Gastrocnemius medialis (tissue), 4 donors: ENCODE measurements around the gene GFER. TPM values are rescaled to one million over a fixed set of nuclear protein-coding genes. Genes with fewer than 3 reads are reported as not detected.

ENCODE experiments used
- ATAC-seq, 2 donors: fragments of 150-250 bp; one replicate each; pipeline ENCODE4 v1.9.1; 2016
- DNase-seq, 2 donors: peaks; one replicate each; pipeline ENCODE4 v3.0.0-alpha.2; 2019
- H3K27ac ChIP-seq, 4 donors: fragments of 200-600 bp; sonication (generic); 1 replicate in 1 of 4; 2 replicates in 3 of 4; pipeline ENCODE4 v1.5.1; 2016 to 2018; ENCODE audit warnings: mild to moderate bottlenecking in 2 of 4, moderate library complexity in 1 of 4
- H3K27me3 ChIP-seq, 3 donors: fragments of 200-600 bp; sonication (generic) in 2 of 3; 1 replicate in 1 of 3; 2 replicates in 2 of 3; pipeline versions ENCODE4 v1.5.1 to v1.6.0; 2016 to 2019; ENCODE audit warnings: mild to moderate bottlenecking in 1 of 3, moderate library complexity in 1 of 3
- H3K36me3 ChIP-seq, 2 donors: fragments of 200-600 bp; sonication (generic) in 1 of 2; one replicate each; pipeline ENCODE4 v1.5.1; 2017 to 2018
- H3K4me1 ChIP-seq, 2 donors: fragments of 200-600 bp; sonication (generic) in 1 of 2; one replicate each; pipeline ENCODE4 v1.5.1; 2016 to 2017; ENCODE audit warnings: mild to moderate bottlenecking in 2 of 2
- H3K4me3 ChIP-seq, 4 donors: fragments of 200-600 bp; sonication (generic) in 3 of 4; 1 replicate in 1 of 4; 2 replicates in 3 of 4; pipeline ENCODE4 v1.5.1; 2016 to 2019; ENCODE audit warnings: mild to moderate bottlenecking in 2 of 4
- H3K9me3 ChIP-seq, 3 donors: fragments of 200-600 bp; sonication (generic) in 2 of 3; 1 replicate in 1 of 3; 2 replicates in 2 of 3; pipeline ENCODE4 v1.5.1; 2016 to 2019
- POLR2A ChIP-seq, 2 donors: fragments of 450-650 bp; IDR thresholded peaks; one replicate each; pipeline ENCODE4 v1.6.1; 2017; ENCODE audit warnings: antibody characterized with exemption in 2 of 2, mild to moderate bottlenecking in 2 of 2, moderate library complexity in 2 of 2
- in situ Hi-C, 4 donors: fragments of 200-750 bp; cut with MboI; loops; one replicate each; pipeline versions ENCODE4 v1.15.0 to v1.8.0; 2017; ENCODE audit warnings: low sequenced_read_pairs in 4 of 4
- intact Hi-C: fragments of 100-400 bp; cut with DNase I; formaldehyde crosslinking; loops from one replicate; pipeline ENCODE4 v1.15.1; 2023; ENCODE audit warnings: low total_unique reads
- total RNA-seq, 4 donors: library from RNA; depleted of rRNA; stranded (reverse); fragments of >200 nt; gene quantifications; one replicate each; pipeline versions ENCODE4 v1.1.0 to v1.2.3, GENCODE V29; 2016
- TF ChIP-seq, protein P1 (sequence below), 5 experiments: fragments of 450-650 bp in 3 of 5; fragments of 200-600 bp in 2 of 5; sonication (generic) in 2 of 5; IDR thresholded peaks in 4 of 5; conservative IDR thresholded peaks in 1 of 5; 1 replicate in 4 of 5; 2 replicates in 1 of 5; pipeline ENCODE4 v1.5.1; 2016 to 2019; ENCODE audit warnings: antibody characterized with exemption in 5 of 5, mild to moderate bottlenecking in 3 of 5, moderate library complexity in 3 of 5

Gene GFER
- total RNA-seq, 4 donors from 2014 or later, result 16.3 to 27.0 (median 20.1) TPM

DNA sequence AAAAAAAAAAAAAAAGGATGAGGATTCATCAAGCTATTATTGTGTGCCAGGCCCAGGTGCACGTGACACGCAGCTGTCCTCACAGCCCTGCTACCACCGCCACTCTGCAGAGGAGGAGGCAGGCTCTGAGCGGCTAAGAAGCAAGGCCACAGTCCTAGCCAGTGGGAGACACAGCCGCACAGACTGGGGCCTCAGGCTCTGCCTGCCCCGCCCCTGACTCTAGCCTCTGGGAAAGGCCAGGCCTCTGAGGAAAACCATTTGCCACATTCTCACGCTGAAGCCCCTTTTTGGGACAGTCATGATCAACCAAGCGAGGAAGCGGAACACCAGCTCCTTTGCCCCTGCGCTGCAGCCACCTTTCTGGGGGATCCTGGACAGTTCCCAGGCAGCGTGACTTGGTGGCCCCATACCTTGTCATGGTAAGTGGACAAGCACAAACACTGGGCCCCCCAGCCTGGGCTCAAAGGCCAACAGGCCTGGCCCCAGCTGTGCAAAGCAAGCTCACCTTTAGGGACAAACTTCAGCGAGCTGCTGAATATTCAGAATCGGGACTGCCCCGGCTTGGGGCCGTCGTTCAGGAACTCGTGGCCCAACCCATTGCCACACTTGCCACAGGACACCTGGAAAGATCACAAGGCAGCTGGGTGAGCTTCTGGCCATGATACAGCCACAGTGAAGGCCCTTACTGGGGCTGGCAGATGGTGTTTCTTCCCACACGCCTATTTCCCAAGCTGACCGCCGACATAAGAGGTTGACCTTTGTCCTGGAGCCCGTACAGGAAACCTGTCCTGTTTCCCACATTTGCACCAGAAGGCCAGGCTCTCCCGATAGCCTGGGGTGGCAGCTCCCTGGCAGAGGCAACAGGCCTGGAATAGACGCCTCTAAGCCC lies 43.5 kb upstream of the GFER start:
- Histone ChIP-seq H3K27me3 (no peaks in the 10 kb centered on the region), H3K27ac (peak overlapping the region; percentile 98 to 100 (median 98)), H3K9me3 (no peaks in the 10 kb centered on the region), H3K36me3 (peaks cover 4 to 39% of the 10 kb centered on the region in 2 donors), H3K4me1 (peaks cover 28 to 42% of the 10 kb centered on the region in 2 donors), H3K4me3 (peak overlapping the region in 2 of 4 donors; percentile 13 to 15)
- TF ChIP-seq, protein P1, sequence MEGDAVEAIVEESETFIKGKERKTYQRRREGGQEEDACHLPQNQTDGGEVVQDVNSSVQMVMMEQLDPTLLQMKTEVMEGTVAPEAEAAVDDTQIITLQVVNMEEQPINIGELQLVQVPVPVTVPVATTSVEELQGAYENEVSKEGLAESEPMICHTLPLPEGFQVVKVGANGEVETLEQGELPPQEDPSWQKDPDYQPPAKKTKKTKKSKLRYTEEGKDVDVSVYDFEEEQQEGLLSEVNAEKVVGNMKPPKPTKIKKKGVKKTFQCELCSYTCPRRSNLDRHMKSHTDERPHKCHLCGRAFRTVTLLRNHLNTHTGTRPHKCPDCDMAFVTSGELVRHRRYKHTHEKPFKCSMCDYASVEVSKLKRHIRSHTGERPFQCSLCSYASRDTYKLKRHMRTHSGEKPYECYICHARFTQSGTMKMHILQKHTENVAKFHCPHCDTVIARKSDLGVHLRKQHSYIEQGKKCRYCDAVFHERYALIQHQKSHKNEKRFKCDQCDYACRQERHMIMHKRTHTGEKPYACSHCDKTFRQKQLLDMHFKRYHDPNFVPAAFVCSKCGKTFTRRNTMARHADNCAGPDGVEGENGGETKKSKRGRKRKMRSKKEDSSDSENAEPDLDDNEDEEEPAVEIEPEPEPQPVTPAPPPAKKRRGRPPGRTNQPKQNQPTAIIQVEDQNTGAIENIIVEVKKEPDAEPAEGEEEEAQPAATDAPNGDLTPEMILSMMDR (IDR thresholded peaks at IDR 0.05 in 4 of 5, conservative IDR thresholded peaks at IDR 0.05 in 1 of 5), result no peak
- TF ChIP-seq POLR2A (IDR thresholded peaks at IDR 0.05), result peak in 1 of 2 donors; percentile 26
- DNase-seq (peak in 1 of 2 donors; percentile 88), ATAC-seq (peak; percentile 15 to 50)
- intact Hi-C loops, result loop anchor here (10.0 kb wide), 1 partner anchor 594 kb away; the partner anchor contains the start of genes CEMP1 and PDPK1
- in situ Hi-C loops, result no loop called here

DNA sequence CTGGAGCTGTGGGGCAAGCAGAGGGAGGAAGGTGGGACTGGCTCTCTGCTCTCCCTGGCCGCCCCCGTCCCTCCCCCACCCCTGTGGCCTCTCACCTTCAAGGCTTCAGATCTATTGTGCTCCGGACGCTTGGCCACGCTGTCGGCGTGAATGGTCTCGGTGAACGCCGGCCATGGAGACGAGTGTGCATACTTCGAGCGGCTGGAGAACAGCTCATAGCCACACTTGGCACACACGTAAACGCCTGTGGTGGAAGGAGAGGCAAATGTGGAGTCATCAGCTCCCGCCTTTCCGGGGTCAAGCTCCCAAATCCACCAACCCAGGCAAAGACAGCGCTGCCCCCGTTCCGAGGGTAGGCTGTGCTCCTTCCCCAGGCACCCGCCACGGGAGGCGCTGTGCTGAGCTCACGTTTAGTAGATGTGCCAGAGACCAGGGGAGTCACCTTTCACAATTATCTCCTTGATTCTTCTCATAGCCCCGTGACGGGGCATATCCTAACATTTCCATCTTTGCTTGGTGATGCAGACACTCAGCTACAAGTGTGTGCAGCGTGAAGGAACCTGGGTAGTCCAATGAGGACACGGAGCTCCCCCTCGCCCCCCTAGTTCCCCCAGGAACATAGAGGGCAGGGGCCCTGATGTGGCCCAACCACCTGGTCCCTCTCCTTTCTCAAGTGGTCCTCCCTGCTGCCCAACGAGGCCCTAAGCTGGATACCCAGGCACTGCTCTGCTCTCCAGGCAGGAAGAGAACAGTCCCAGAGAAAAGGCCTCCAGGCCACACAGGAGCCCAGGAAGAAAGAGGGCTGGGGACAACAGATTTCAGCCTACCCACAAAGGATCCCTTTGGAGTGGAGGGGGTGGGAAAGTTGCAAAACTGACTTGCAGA lies 42.6 kb upstream of the GFER start:
- Histone ChIP-seq H3K27ac (peak overlapping the region; percentile 98 to 100 (median 98)), H3K9me3 (no peaks in the 10 kb centered on the region), H3K4me3 (peak overlapping the region; percentile 81 to 99 (median 94)), H3K27me3 (no peaks in the 10 kb centered on the region), H3K36me3 (peaks cover 4 to 39% of the 10 kb centered on the region in 2 donors), H3K4me1 (peaks cover 28 to 44% of the 10 kb centered on the region in 2 donors)
- peak; percentile 47 to 76 for TF ChIP-seq POLR2A (IDR thresholded peaks at IDR 0.05)
- TF ChIP-seq, protein P1 (IDR thresholded peaks at IDR 0.05 in 4 of 5, conservative IDR thresholded peaks at IDR 0.05 in 1 of 5), result peak in 4 of 5 experiments; percentile 24 to 48 (median 36)
- peak; percentile 27 to 42 for ATAC-seq
- in situ Hi-C loops, result no loop called here
- intact Hi-C loops, result loop anchor here (10.0 kb wide), 1 partner anchor 593 kb away; the partner anchor contains the start of genes CEMP1 and PDPK1
- DNase-seq, result peak in 1 of 2 donors; percentile 84

DNA sequence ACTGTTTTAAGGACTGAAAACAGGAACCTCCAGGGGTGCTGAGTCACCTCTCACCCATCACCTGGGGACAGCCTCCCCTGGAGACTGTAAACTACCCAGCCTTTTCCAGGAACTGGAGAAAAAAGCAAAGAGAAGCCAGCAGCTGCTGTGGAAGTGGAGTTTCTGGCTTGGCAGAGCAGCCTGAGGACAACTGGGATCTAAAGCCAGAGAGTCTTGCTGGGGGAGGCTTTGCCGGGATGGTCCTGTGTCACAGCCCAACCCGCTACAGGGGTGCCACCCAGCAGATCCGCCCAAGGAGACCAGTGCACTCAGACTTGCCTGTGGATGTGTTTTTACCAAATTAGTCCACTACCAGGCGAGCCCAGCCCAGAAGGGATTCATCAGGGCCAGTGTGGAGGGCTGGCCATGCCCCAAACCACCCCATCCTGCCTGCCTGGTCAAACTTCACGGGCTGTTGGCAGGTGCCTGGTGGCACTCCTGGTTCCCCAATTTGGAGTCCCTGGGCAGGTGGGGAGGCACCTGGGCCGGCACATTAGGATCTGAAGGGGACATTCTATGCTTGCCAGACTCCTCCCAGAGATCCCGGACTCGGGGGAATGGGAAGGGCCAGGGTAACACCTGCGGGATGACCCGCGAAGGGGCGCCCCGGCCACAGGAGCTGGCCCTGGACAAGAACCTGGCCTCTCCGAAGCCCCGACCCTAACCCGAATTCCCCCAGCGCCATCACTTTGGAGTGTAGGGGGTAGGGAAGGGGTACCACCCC lies 41.8 kb upstream of the GFER start:
- TF ChIP-seq, protein P1 (IDR thresholded peaks at IDR 0.05 in 4 of 5, conservative IDR thresholded peaks at IDR 0.05 in 1 of 5), result no peak
- TF ChIP-seq POLR2A (IDR thresholded peaks at IDR 0.05), result no peak
- peak overlapping the region; percentile 81 to 99 (median 94) for H3K4me3 ChIP-seq
- no peaks in the 10 kb centered on the region for H3K27me3 ChIP-seq
- ATAC-seq (peak; percentile 0 to 5), DNase-seq (peak in 1 of 2 donors; percentile 50)
- intact Hi-C loops, result loop anchor here (10.0 kb wide), 1 partner anchor 593 kb away; the partner anchor contains the start of genes CEMP1 and PDPK1
- H3K9me3 ChIP-seq, result no peaks in the 10 kb centered on the region
- peaks cover 4 to 35% of the 10 kb centered on the region in 2 donors for H3K36me3 ChIP-seq
- in situ Hi-C loops, result no loop called here
- peak overlapping the region; percentile 98 to 100 (median 98) for H3K27ac ChIP-seq
- peaks cover 28 to 52% of the 10 kb centered on the region in 2 donors for H3K4me1 ChIP-seq
